LoVo (cell line): ENCODE measurements around the gene GOLGA6L25.
"Not testable (repeated sequence)": the region's sequence is repeated elsewhere in the genome, so short reads cannot be mapped to it uniquely, and the experiment has no call there.

ENCODE experiments used
- DNase-seq: peaks from one replicate; pipeline ENCODE4 v3.0.0-alpha.2; 2016; ENCODE audit warnings: low spot score

The GOLGA6L25 gene

GRCh38 chr15:28553268-28553667 is at the start of gene GOLGA6L25:
Gene GOLGA6L25, plus strand, starts transcription at chr15:28553568. Its CDS starts 61 bp downstream, at chr15:28553629.
- not testable (repeated sequence) for DNase-seq

GRCh38 chr15:28508217-28508889 is 45.0 kb upstream of the GOLGA6L25 start:
- DNase-seq, result not testable (repeated sequence)

GRCh38 chr15:28514128-28514527 is 39.2 kb upstream of the GOLGA6L25 start:
- not testable (repeated sequence) for DNase-seq

- not testable (repeated sequence) for DNase-seq
Measured at GRCh38 chr15:28515208-28515607, 38.2 kb upstream of the GOLGA6L25 start.

GRCh38 chr15:28532954-28533353 is 20.4 kb upstream of the GOLGA6L25 start, which contains the start of gene GOLGA8G:
Gene GOLGA8G, minus strand, starts transcription at chr15:28532971. Its CDS starts 62 bp downstream, at chr15:28532909.
- DNase-seq, result not testable (repeated sequence)

GRCh38 chr15:28573351-28573750 is 20.0 kb downstream of the GOLGA6L25 start:
- not testable (repeated sequence) for DNase-seq

GRCh38 chr15:28588977-28589606 is 35.7 kb downstream of the GOLGA6L25 start:
- not testable (repeated sequence) for DNase-seq

GRCh38 chr15:28589769-28590168 is 36.4 kb downstream of the GOLGA6L25 start:
- not testable (repeated sequence) for DNase-seq

GRCh38 chr15:28592395-28592794 is 39.0 kb downstream of the GOLGA6L25 start:
- DNase-seq, result not testable (repeated sequence)

GRCh38 chr15:28593424-28594129 is 40.2 kb downstream of the GOLGA6L25 start:
- DNase-seq, result not testable (repeated sequence)

GRCh38 chr15:28597471-28597870 is 44.1 kb downstream of the GOLGA6L25 start:
- not testable (repeated sequence) for DNase-seq

- DNase-seq, result not testable (repeated sequence)
Measured at GRCh38 chr15:28598209-28598608, 44.8 kb downstream of the GOLGA6L25 start.

GRCh38 chr15:28602152-28602551 is 48.8 kb downstream of the GOLGA6L25 start:
- not testable (repeated sequence) for DNase-seq
